HK-2 (cell line): ENCODE data around the gene PDE6D.
"Not testable (repeated sequence)": the region's sequence is repeated elsewhere in the genome, so short reads cannot be mapped to it uniquely, and the experiment has no call there.

Experiments
- DNase-seq: peaks from one replicate; pipeline ENCODE4 v3.0.0-alpha.2; 2018; ENCODE audit not compliant: unreplicated experiment

PDE6D gene

DNA sequence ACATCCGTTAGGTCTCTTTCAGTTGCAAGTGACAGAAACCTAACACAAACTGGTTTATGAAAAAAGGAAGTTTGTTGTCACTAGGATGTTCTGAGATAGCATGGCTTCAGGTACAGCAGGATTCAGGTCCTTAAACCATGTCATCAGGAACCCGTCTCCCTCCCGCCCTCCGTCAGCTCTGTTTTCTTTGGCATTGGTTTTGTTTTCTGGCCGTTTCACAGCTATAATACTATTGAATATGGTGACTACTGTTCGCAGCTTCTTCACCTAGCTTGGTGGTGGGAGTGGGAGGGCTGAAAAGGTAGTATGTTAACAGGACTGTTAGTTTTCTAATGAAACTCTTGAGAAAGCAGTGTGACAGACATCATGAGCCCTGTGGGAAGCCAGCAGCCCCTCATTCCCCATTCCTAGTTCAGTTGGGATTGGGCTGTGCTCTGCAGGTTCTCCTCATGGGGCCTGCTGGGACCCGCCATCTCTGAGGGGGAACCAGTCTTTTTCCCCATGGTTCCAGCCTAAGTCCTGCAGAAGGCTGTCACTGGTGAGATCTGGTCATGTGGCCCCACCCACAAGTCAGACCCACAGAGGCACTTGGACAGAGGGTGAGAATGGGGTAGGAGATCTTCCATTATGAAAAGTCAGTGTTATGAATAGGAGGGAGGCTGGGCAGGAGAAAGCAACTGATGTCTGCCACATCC, 60.6 kb downstream of the PDE6D start:
- DNase-seq: no peak

DNA sequence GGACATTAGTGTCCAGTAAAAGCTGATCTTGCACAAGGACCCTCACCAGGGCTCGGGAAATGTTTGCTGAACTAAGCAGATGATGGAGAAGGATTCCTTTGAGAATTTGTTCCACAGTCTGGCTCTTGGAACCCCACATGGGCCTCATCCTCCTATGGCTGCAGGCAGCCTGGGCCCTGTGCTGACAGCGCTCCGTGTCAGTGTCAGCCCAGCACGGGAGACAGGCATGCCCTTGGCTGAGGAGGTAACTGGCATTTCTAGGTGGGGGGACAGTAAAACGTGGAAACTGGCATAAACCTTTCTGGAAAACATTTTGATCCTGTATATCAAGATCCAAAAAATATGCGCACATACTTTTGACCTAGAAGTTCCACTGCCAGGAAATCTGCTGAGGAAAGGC, 62.3 kb downstream of the PDE6D start:
- DNase-seq: no peak

DNA sequence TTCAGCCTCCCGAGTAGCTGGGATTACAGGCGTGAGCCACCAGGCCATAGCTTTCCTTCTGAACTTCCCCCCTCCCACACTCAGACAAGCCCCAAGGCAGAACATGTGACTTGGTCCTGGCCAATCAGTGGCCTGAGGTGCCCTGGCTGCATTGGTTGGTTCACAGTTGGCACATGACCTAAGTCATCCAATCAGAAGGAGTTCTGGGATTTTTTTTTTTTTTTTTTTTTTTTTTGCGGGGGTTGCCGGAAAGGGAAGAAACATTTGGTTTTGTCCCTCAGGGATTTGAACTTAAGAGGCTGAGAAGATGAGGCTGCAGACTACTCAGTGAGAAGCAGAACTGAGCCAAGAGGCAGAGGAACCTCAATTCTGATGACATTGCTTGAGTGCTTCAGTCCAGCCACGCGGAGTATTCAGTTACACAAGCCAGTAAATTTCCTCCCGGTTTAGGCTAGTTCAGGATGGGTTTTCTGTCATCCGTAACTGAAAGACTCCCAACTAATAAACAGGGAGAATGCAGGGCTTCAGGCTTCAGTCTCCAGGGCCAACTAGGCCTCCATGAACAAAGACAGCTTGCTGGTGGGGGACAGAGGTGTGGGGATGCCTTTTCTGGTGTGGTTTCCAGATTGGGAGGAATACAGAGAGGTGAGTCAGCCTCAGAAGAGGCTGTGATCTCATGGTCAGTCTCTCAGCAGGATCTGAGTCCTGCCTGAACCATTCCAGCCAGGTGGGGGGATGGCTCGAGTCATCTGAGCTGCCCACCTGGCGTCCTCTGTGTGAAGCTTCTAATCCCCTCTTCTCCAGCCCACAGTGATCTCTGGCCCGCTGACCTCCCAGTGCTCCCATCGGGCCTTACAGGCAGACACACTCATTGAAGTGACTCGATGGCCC, 63.6 kb downstream of the PDE6D start:
- DNase-seq: peak; percentile 67

DNA sequence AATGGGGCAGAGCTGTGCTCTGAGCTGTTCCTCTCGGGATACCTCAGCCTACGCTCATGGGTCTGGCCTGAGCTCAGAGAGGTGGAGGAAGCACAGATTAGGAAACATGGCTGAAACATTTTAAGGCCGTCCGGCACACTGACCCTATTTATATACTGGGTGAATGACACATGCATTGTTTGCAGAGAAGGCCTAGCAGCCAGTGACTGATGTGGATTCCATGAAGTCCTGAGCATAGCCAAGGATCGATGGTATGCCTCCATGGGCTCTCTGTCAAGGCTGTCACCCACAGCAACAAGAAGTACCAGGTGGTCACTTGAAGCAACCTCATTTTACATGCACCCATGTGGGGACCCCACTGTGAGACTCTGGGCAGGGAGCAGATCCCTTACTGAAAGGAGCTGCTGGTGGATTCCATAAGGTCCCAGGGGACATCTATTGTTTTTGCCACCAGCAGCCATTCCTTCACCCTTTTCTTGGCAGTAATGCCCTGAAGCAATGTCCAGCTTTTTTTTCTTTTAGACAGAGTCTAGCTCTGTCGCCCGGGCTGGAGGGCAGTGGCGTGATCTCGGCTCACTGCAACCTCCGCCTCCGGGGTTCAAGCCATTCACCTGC, 64.3 kb downstream of the PDE6D start:
- no peak for DNase-seq

DNA sequence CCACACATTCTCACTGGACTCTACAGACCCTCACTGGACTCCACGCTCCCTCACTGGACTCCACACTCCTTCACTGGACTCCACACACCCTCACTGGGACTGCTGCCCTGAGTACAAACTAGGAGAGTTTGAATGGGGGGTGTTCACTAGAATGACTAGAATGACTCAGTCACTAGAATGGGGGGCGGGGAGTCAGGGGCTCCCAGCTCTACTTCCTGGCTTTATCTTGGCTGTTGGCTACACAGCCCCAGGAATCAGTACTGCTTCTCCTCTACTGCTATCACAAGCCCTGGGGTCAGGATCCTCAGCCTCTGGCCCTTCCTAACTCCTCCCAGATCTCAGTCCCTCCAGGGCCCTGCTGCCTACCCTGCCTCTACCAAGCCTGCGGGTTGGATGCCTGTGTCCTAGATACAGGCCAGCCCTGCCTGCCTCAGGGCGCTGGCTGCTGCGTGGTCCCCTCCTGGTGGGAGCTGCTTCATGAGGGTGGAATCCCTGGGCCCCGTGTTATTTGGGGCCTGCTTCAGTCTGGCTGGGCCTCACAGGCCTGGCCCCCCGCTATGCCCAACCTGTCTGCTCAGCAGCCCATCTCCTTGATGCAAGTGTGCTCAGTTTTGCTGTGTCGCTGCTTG, 65.0 kb downstream of the PDE6D start:
- peak; percentile 51 for DNase-seq

DNA sequence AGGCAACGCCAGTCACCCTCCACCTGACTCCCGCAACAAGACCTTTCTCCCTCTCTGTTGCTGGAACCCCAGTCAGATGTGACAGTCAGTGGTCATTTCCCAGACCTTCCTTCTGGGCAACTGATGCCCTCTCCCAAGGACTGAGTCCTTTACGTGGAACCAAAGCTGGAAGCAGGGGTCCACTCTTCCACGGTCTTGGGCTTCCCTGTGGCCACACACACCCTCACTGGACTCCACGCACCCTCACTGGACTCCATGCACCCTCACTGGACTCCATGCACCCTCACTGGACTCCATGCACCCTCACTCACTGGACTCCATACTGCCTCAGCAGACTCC, 65.6 kb downstream of the PDE6D start:
- no peak for DNase-seq

DNA sequence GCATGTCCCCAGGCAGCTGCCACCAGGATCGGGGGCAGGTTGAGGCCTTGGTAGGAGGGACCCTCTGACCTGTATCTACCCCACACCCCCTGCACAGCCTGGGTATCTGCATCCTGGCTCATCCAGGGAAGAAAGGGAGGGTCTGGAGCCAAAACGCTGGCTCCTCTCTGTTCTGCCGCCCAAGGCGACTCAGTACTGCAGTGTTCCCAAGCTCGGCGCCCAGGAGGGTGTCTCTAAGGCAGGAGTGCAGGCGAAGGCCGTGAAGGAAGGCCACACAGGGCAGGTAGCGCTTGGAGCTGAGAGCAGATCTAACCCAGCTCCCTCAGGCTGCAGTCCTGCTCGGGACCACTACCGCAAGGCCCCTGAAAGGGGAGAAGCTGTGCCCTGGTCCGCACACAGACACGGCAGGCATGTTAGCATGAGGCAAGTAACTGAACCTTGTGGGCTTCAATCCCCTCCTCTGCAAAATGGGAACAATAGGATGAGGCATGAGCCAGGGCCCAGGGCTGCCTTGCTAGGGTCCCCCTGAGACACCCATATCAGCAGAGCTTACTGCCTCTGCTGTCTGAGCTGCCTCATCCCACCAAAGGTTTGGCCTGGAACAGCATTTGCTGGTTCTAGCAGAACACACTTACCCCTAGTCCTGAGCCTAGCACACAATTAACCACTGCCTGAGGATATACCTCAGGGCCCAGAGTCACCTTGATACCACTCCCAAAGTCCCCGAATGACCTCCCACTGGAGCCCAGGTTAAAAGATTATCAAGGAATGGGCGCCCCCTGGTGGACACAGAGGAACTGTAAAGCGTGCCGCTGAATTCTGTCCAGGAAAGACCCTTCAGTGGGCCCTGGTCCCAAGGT, 66.2 kb downstream of the PDE6D start:
- peak; percentile 82 for DNase-seq

DNA sequence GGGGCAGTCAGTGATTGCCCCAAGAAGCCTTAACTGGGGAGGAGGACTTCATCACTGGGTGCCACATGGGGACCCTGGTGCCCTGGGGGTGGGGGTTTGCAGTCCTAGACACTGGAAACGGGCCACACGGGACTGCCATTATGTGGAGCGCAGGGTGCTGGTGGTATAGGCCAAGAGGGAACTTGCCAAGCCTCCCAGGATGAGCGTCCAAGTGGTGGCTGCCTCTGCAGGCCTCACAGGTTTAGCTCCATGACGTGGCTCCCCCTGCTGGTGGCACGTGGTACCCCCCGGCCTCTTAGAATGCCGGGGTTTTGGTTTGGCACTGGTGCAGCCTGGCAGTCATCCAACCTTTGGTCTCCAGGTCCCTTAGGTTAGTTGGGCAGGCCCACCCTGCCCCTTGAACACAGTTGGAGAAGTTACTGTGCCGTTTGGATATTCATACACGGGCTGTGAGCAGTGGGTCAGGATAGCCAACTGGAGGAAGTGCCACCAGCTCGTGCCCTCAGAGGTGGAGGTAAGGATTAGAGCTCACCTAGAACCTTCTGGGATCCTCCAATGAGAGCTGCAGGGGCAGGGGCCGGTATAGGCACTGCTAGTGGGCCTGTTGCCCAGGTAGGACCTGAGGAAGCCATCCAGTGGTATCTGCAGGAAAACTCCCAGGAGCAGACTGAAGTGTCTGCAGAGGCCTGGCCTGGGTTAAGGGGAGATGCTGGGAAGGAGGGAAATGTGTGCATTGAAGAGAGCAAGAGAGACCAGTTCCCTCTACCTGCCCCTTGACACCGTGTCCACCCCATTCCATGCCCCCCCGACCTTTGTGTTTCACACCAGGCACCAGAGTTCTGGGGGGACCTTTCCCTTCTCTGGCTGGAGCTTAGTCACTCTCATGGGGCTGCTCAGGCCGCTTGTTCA, 67.1 kb downstream of the PDE6D start:
- peak; percentile 94 for DNase-seq

DNA sequence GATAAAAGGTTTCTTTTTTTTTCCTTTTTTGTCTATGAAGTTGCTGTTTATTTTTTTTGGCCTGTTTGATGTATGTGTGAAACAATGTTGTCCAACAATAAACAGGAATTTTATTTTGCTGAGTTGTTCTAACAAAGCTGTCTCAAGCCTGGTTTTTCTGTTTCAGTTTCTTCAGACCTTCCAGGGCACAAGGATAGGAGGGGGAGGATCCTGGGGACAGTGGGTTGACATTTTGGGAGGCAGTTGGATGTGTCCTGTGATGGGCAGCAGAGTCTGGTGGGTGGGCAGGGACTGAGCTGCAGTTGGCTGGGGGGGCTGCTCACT, 67.7 kb downstream of the PDE6D start:
- not testable (repeated sequence) for DNase-seq

DNA sequence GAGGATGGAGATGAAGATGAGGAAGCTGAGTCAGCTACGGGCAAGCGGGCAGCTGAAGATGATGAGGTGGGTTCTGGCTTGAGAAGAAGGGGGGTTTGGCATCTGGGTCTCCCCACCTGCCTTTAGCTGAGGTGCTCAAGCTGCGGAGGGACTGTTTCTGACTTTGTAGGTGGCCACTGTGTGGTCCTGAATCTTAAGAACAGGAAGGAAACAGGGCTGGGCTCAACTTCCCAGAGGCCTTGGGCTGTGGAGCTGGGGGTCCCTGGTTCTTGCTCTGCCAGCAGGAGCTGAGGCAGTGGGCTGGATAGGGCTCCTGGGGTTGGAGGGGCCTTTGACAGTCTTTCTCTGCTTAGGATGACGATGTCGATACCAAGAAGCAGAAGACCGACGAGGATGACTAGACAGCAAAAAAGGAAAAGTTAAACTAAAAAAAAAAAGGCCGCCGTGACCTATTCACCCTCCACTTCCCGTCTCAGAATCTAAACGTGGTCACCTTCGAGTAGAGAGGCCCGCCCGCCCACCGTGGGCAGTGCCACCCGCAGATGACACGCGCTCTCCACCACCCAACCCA, 68.5 kb downstream of the PDE6D start:
- not testable (repeated sequence) for DNase-seq

DNA sequence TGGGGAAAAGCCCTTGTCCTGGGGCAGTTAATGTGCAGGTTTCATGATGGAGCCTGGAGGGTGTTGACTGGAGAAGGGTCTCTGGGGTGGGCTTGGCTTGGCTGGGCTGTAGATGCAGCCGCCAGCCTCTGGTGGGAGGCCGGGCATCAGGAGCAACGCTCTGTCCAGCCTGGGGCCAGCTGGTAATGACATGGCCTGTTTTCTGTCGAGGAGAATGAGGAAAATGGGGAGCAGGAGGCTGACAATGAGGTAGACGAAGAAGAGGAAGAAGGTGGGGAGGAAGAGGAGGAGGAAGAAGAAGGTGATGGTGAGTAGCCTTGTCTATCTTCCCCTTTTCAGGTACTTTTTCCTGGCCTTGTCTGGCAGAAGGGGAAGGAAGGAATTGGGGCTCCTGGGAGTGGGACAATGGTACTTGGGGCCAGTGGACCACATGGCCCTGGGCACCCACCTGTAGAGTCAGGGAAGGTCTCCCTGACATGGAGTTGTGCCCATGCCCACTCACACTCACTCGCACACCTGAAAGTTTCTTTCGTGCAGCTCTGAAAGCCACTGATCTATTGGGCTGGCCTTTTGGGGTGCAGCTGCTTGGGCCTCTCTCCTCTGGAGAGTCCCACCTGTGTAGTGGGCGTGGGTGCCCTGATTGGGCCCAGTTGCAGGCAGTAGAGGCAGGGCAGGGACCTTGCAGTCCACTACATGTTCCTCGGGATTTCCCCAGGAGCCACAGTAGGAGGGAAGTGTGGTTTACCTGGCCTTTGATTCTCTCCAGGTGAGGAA, 69.2 kb downstream of the PDE6D start:
- no peak for DNase-seq

DNA sequence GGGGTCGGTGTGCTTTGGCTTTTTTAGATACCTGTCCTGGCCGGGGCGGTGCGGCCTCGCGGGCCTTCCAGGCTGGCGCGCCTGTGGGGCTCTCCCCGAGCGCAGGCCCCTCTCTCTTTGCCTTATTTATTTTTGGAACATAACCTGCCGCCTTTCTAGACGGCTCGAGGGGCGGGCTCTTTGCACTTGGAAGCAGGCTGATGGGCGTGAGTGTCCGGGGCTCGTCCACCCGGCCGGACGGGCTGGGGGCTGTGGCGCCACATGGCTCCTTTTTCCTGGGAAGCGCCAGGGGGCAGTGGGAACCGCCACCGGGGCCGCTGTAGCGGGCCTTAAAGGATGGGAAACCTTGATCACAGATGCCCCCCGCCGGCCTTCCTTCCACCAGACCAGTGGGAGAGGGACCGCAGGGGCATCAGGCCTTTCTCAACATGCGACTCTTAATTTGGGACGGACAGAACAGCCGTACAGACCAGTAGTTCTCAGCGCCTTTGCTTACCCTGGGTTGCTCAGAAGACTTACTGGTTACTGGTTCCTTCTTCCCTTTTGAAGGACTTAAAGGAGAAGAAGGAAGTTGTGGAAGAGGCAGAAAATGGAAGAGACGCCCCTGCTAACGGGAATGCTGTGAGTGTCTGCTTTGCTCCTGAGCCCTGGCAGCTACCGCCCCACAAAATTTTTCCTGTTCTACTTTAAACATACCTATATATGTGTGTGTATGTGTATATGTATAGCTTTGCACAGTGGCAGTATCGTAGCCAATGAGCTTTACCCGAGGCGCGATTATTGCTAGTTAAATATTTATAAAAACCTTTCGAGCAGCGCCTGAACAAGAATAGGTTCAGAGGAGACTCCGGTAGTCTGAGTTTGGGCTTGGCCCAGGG, 70.0 kb downstream of the PDE6D start:
- peak; percentile 39 for DNase-seq

DNA sequence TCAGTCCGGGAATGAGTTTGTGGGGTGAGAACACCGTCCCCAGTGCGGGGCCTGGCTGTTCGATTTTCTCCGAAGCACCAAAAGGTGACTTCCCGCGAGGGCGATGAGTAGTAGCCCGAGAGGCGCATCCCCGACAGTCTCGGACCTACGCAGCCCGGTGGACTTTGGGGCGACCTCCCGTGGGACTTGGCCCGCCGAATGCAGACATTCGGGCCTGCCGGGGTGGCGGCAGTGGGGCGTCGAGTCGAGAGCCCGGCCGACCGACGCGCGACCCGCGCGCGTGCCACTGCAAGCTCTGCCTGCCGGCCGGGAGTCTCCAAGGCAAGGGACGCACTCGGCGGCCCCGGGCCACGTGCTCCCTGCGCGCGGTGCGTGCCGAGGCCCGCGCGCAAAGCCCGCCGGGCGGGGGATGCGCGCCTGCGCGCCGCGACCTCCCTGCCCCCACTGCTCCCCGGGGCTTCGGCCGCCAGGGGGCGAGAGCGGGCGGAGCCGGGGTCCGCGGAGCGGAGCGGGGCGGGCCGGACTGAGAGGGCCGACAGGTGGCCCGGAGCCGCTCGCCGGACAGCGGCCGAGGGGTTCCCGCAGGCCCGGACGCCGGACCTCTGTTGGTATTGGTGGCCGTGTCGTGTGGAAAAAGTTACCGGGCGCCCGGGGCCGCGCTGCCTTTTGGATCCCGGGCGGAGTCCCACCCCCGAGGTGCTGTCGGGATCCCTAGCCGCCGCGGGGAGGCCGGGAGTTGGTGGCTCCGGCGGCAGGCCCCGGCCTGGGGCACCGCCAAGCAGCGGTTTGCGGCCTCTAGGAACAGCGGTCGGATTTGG, 70.9 kb downstream of the PDE6D start:
- DNase-seq: peak; percentile 89

DNA sequence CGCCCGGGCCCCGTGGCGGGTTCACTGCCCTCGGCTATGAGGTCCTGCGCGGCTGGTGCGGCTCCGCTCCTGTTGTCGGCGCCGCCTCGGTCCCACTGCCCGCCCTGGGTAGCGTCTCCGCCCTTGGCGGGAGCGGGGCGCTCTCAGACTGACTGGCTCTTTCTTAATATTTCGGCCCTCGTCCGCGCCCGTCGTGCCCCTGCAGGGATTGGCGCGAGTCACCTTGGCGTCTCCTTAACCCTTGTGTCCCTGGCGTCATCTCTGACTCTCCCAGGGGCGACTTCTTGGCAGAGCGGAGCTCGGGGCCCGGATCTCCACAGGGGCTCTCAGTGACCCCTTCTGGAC, 71.5 kb downstream of the PDE6D start:
- no peak for DNase-seq

DNA sequence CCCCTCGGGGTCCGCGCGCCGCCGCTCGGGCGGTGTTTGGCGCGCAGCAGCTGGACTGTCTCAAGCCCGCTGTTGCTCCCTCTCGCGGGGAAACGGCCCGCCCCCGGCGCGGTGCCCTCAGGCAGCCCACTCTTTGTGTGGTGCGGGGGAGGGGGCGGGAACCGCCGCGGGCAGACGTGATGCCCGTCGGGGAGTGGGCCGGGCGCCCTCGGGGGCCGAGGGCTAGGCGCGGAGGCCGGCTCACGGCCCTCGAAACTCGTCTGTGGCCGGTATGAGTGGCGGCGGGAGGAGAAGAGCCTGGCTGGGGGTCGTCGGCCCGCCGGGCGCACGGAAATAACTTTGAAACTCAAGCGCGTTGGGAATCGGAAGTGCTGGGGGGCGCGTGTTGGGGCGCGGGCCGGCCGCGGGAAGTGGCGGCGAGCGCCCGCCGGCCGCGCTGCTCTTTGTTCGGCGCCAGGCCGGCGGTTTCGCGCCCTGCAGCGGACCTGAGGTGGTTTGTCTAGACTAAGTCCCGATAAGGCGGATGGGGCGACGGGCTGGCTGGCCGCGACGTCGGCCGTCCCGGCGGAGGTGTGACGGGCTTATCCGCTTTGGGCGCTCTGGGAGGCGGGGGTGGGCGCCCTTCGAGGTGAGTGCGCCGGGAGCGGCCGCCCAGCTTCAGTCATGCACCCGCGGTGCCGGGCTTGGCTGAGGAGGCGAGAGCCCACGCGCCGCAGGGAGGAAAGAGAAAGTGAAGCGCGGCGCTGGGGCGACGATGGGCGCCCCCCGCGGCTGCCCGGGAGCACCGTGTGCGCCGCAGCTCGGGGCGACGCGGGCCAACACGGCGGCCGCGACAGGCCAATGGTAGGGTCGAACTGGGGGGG, 72.1 kb downstream of the PDE6D start:
- peak; percentile 38 for DNase-seq

DNA sequence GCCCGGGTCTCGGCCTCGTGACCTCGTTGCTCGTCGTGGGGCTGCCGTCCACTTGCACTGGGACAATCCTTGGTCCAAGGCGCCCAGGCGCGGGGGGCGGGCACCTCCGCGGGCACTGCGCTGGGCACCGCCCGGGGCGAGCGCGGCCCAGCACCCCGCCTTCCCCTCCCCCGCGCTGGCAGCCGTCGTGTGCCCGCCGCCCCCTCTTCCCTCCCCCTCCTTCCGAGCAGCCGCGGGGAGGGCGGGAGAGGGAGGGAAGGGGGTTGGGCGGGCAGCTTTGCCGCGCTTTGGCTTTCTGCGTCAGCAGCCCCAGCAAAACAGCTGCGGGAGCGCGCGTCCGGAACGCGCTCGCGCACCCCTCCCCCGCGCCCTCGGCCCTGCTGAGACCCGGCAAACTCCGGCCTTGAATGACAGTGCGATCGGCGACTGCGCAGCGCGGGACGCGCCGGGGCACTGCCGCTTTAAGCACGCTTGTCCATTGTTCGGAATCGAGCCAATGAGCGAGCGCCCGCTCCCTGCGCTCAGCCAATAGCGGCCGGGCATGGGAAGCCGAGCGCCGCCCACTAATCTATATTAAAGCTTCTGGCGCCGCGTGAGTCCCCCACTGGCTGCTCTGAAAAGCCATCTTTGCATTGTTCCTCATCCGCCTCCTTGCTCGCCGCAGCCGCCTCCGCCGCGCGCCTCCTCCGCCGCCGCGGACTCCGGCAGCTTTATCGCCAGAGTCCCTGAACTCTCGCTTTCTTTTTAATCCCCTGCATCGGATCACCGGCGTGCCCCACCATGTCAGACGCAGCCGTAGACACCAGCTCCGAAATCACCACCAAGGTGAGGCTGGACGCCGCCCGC, 72.9 kb downstream of the PDE6D start, which contains the start of gene PTMA:
Gene PTMA, plus strand, starts transcription at position 599 of the 846 bp plus-strand sequence. Its CDS starts 182 bp downstream, at position 781.
- DNase-seq: peak; percentile 100
